Putamen (tissue), 1 donor: ENCODE data around the gene LOX.

Source experiments
- DNase-seq: peaks from one replicate; pipeline ENCODE4 v3.0.0-alpha.2; 2016; ENCODE audit warnings: low spot score

The LOX gene

DNA sequence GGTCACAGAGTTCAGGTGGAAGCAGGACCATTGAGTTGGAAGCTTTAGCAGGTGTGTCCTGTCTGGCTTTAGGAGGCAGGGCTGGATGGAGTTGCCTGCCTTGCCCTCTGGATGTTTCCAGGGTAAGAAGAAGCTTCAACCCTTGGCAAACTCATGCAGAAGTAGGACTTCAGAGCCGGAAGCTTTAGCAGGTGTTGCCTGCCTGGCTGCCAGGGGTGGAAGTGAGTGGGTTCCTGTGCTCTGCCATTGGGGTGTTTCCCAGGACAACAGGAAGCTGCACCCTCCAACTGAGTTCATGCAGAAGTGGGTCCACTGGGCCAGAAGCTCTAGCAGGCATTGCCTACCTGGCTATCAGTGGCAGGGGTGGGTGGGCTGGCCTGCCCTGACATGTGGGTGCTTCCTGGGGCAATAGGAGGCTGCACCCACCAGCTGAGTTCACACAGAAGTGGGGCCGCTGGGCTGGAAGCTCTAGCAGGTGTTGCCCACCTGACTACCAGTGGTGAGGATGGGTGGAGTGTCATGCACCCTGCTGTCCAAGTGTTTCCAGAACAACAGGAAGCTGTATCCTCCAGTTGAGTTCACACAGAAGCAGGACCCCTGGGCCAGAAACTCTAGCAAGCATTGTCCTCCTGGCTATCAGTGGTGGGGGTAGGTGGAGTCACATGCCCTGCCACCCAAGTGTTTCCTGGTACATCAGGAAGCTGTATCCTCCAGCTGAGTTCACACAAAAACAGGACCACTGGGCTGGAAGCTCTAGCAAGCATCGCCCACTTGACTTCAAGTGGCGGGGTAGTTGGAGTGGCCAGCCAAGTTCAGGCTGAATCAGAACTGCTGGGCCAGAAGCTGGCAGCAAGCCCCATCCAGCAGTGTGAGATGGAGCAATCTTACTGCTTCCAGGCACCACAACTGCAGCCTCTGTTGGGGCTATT is 24.6 kb downstream of the LOX start:
- no peak for DNase-seq

DNA sequence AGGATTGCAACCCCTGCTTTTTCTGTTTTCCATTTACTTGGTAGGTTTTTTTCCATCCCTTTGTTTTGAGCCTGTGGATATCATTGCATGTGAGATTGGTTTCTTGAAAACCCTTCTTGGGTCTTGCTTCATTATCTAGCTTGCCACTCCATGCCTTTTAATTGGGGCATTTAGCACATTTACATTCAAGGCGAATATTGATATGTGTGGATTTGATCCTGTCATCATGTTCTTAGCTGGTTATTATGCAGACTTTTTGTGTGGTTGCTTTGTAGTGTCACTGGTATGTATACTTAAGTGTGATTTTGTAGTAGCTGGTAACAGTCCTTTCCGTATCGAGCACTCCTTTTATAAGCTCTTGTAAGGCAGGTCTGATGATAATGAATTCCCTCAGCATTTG is 26.5 kb downstream of the LOX start:
- no peak for DNase-seq

DNA sequence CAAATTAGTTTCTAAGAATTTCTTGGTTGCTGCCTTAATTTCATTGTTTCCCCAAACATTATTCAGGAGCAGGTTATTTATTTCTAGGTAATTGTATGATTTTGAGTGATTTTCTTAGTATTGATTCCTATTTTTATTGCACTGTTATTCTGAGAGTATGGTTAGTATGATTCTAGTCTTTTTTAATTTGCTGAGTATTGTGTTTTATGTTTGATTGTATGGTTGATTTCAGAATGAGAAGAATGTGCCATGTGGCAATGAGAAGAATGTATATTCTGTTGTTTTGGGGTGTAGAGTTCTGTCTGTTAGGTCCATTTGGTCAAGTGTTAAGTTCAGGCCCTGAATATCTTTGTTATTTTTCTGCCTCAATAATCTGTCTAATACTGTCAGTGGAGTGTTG is 27.1 kb downstream of the LOX start:
- no peak for DNase-seq

DNA sequence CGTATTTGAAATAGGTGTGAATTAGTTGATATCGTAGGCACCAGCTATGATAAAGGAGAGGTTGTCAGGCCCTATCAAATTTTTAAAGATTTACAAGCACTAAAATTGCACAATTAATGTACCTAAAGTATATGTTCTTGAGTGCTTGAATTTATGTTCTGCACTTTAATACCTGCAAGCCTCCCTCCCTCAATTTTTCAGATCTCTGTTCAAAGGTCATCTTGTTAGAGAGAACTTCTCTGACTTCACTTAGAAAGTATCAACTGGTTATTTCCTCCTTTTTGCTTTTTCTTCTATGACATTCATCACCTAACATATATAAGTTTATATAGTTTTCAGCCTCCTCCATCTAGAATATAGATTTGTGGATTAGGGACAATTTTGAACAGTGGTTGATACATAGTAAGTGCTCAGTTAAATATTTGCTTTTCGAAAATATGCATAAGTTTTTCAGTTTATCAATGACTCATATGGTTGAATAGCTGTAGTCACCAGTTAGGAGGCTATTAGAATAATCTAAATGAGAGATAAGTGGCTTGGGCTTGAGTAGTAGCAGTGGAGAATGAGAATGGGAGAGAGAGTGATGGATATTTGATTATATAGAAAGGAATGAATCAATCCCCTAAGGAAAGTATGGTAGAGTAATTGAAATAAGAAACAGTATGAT is 37.3 kb downstream of the LOX start:
- no peak for DNase-seq

DNA sequence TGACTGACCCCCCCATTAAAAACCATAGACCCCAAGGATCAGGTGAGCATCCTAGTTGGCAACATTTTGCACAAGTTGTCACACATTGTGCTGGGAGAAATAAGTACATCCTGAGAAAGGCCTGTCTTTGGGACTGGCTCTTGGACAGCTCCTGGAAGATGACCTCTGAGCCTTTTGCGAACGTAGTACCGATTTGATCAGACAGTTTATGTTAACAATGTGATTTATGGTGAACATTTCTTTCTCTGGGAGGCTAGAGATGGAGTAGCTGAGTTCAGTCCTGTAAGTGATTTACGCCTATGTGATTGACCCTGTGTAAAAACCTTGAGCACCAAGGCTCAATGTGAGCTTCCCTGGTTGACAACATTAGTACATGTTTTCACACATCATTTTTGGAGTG is 41.7 kb downstream of the LOX start:
- DNase-seq = no peak

DNA sequence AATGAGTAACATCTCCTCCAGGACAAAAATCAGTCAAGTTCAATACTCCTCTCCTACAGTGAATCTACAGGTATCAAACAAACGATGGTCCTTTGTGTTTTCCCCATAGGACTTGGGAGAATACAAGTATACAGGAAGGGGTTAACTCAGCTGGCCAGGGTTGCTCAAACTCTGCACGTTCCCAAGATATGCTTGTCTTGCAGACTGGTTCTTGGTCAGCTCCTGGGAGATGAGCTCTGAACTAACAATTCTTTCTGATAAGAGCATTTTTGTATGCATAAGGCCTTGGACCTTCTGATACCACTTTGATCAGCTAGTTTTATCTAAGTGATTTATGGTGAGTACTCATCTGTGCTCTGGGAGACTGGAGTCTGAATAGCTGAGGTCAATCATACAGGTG is 42.1 kb downstream of the LOX start:
- DNase-seq = no peak

DNA sequence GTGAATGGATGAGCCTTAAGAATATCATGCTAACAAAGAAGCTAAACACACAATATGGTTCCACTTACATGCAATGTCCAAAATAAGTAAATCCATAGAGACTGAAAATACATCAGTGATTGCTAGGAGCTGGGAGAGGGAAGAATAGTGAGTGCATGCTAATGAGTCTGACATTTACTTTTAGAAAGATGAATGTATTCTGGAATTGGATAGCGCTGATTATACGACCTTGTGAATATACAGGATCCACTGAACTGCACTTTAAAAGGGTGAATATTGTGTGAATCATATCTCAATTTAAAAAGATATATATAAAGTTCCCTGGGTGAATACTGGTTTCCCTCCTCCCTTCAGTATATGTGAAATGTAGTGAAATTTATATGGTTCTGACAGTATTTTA is 46.2 kb downstream of the LOX start:
- DNase-seq = no peak

DNA sequence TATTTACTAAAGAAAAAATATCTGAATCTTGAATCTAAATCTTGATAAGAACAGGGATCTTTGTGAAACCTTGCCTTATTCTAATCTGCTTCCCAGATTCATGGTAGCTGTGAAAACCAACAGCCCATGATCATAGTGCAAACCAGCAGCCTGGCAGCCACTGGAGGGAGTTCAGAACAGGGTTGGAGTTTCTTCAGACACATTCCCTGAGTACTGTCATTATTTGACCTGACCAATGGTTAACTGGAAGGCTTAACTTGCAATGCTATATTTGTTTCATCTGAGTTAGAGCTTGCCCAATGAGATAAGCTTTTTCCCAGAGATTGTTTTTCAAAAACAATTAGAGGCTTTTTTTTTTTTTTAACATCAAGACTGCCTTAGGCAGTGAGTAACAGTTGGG is 47.8 kb downstream of the LOX start:
- DNase-seq = no peak

DNA sequence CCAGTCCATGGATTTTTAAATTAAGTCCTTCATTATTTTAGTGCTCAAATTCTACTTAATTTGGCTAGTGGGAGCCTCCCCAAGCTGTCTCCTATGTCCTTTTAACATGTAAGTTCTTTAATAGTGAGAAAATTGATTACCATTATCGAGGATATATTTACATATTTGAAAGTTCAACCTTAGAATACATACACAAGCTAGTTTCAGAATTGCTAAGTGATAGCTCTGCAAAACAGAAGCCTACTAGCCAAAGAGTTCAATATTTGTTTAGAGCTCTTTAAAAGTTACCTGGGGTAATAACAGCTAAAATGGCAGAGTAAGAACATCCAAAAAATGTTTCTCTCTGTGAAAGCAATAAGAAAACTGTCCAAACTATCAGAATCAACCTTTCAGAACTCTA is 48.2 kb downstream of the LOX start:
- no peak for DNase-seq

DNA sequence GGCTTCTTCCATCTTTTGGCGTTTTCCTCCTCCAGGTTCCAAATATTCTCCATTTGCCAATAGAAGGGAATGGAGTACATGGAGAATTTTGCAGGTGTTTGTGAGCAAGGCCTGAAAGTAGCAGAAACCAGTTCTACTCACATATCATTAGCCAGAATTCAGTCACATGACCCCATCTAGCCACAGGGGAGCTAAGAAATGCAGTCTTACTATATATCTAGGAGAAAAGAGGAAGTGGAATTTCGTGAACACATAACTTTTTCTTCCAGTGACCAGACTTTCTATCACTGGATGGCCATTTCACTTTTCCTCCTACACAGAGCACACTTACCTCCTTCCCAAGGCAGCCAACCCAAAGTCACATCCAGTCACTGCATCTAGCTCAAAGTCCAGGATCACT is 55.1 kb downstream of the LOX start:
- no peak for DNase-seq

DNA sequence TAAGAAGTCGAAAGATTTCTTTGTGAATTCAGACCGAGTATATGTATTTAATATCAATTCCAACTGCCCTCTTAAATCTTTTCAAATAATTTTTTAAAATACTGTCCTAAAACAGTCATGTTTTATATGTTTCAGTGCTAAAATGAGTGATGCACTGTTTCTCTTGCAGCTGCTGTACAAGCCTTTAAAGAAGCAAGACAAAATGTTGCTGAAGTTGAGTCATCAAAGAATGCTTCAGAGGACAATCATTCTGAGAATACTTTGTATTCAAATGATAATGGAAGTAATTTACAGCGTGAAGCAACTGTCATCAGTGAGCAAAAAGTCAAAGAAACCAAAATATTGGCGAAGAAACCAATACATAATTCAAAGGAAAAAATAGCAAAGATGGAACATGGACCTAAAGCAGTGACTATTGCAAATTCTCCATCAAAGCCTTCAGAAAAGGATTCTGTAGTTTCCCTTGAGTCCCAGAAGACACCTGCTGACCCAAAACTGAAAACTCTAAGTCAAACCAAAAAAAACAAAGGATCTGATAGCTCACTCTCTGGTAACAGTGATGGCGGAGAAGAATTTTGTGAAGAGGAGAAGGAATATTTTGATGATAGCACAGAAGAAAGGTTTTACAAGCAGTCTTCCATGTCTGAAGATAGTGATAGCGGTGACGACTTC is 58.0 kb downstream of the LOX start:
- DNase-seq = no peak

DNA sequence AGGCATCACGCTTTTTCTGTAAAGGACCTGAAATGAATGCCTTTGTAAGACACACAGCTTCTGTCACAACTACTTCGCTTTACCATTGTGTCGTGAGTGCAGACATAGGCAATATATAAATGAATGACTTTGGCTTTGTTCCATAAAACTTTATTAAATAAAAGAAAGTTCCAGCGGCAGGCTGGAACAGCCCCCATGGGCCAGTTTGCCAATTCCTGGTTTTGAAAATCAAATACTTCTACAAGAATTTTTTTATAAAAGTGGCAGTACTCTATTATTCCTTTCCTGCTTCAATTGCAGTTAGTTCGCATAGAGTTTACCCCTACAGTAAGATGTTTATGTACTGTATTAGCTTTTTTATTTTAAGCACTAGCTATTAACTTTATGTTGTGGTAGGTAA is 62.6 kb downstream of the LOX start:
- no peak for DNase-seq

DNA sequence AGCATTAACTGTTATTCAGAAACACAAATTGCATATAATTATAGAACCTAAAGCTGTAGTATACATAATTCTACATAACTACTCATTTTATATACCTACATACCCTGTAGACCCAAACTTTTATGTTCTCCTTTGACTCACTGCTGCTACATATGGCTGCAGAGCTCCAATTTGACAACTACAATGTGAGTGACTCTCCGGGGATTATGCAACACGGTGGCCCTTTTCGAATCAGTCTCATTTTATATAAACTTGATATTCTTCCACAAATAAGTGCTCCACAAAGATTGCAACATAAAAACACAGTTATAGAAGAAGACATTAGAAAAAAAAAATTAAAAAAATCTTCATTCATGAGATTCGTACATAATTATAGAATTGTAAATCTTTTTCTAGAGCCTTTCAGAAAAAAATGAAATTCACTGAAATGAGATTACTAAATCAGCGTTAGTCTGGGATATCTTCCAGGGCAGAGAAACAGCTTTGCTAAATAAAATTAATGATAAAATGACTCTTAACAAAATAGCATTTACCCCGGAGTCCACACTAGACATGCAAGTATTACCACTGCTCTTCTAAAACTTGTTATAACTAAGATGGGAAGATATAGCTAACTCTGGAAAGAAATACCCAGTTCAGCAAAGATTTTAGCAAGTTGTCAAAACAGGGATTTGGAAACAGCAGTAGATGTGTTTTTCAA is 63.7 kb downstream of the LOX start:
- no peak for DNase-seq
